OCI-LY3 (cell line): ENCODE measurements around the gene DYRK3.

ENCODE experiments used
- EZH2phosphoT487 ChIP-seq: fragments of 200-600 bp; shearing (Covaris generic); IDR thresholded peaks from 2 replicates; pipeline ENCODE4 v1.6.1; 2018; ENCODE audit warnings: antibody characterized with exemption, mixed run types, low read depth
- TF ChIP-seq, protein P1 (sequence below): fragments of 200-600, 300-600 bp; sonication (generic); IDR thresholded peaks from 2 replicates; pipeline ENCODE4 v1.5.1; 2014; ENCODE audit warnings: antibody characterized with exemption, low read length, low read depth

DNA sequence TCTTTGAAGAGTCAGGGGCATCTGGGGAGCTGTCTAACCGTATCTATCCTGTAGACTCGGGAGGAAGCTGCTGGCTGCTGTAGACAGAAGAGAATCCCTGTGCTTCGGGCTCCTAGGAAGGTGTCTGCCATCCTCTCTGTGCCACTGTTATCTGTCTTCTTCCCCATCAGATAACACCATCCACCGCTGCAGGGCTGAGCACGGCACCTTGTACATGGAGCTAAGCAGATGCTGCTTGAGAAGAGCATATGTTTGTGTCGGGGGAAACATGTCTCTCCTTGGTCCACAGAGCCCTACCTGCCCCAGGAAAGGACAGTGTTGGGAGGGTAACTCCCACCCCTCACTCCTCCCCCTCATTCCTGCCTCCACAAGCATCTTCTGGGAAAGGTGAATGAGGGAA lies 48.0 kb downstream of the DYRK3 start:
- TF ChIP-seq, protein P1, sequence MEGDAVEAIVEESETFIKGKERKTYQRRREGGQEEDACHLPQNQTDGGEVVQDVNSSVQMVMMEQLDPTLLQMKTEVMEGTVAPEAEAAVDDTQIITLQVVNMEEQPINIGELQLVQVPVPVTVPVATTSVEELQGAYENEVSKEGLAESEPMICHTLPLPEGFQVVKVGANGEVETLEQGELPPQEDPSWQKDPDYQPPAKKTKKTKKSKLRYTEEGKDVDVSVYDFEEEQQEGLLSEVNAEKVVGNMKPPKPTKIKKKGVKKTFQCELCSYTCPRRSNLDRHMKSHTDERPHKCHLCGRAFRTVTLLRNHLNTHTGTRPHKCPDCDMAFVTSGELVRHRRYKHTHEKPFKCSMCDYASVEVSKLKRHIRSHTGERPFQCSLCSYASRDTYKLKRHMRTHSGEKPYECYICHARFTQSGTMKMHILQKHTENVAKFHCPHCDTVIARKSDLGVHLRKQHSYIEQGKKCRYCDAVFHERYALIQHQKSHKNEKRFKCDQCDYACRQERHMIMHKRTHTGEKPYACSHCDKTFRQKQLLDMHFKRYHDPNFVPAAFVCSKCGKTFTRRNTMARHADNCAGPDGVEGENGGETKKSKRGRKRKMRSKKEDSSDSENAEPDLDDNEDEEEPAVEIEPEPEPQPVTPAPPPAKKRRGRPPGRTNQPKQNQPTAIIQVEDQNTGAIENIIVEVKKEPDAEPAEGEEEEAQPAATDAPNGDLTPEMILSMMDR = no peak
- TF ChIP-seq EZH2phosphoT487 = no peak
